GM23338 (cell line): ENCODE measurements around the gene DCANP1. TPM values are rescaled to one million over a fixed set of nuclear protein-coding genes. Genes with fewer than 3 reads are reported as not detected.

Experiments used
- ATAC-seq: fragments of 200-7000 bp; cut with Tn5 transposase; 3 replicates; pipeline ENCODE4 v1.9.1; 2020
- DNase-seq: peaks from one replicate; pipeline ENCODE4 v3.0.0-alpha.2; 2015; ENCODE audit warnings: low spot score
- H2AFZ ChIP-seq: fragments of 200-600 bp; sonication (generic); 2 replicates; pipeline ENCODE4 v1.8.0; 2016; ENCODE audit warnings: antibody characterized with exemption, mild to moderate bottlenecking, moderate library complexity
- H3F3A ChIP-seq: fragments of 200-600 bp; sonication (generic); replicated peaks from 2 replicates; pipeline ENCODE4 v1.8.0; 2017; ENCODE audit warnings: antibody characterized with exemption, mixed run types, low read depth
- H3K27ac ChIP-seq: fragments of 200-600 bp; sonication (generic); 2 replicates; pipeline ENCODE4 v1.6.1; 2016; ENCODE audit warnings: low read depth
- H3K27me3 ChIP-seq: fragments of 200-600 bp; sonication (generic); 2 replicates; pipeline ENCODE4 v1.8.0; 2016; ENCODE audit warnings: mild to moderate bottlenecking, mixed run types, moderate library complexity; ENCODE audit not compliant: insufficient read depth
- H3K36me3 ChIP-seq: fragments of 200-600 bp; sonication (generic); 2 replicates; pipeline ENCODE4 v1.8.0; 2016; ENCODE audit warnings: mild to moderate bottlenecking; ENCODE audit not compliant: insufficient read depth
- H3K4me1 ChIP-seq: fragments of 200-600 bp; sonication (generic); 2 replicates; pipeline ENCODE4 v1.8.0; 2016; ENCODE audit warnings: mild to moderate bottlenecking, moderate library complexity; ENCODE audit not compliant: insufficient read depth
- H3K4me2 ChIP-seq: fragments of 200-600 bp; sonication (generic); 2 replicates; pipeline ENCODE4 v1.7.1; 2017; ENCODE audit warnings: mixed run types
- H3K4me3 ChIP-seq: fragments of 200-600 bp; sonication (generic); 2 replicates; pipeline ENCODE4 v1.6.1; 2016; ENCODE audit warnings: mixed run types
- H3K79me2 ChIP-seq: fragments of 200-600 bp; sonication (generic); replicated peaks from 2 replicates; pipeline ENCODE4 v1.8.0; 2017; ENCODE audit warnings: mild to moderate bottlenecking; ENCODE audit not compliant: insufficient read depth
- H3K9me2 ChIP-seq: fragments of 200-600 bp; sonication (generic); 2 replicates; pipeline ENCODE4 v1.8.0; 2017; ENCODE audit not compliant: insufficient read depth
- H4K20me1 ChIP-seq: fragments of 200-600 bp; sonication (generic); replicated peaks from 2 replicates; pipeline ENCODE4 v1.8.0; 2017; ENCODE audit warnings: mild to moderate bottlenecking; ENCODE audit not compliant: insufficient read depth
- H3K27ac Mint-ChIP-seq: 2 replicates; pipeline ENCODE4 v1.8.0; 2020; ENCODE audit warnings: inconsistent platforms, mild to moderate bottlenecking, moderate library complexity, mixed read lengths
- H3K27me3 Mint-ChIP-seq: 3 replicates; pipeline ENCODE4 v1.8.0; 2022; ENCODE audit warnings: low read depth, mild to moderate bottlenecking, moderate library complexity, mixed read lengths, inconsistent platforms; ENCODE audit not compliant: insufficient read depth, poor library complexity
- H3K36me3 Mint-ChIP-seq: 3 replicates; pipeline ENCODE4 v1.8.0; 2021; ENCODE audit warnings: low read depth, mild to moderate bottlenecking, inconsistent platforms, moderate library complexity, mixed read lengths
- H3K4me1 Mint-ChIP-seq: 3 replicates; pipeline ENCODE4 v1.8.0; 2020; ENCODE audit warnings: mild to moderate bottlenecking, inconsistent platforms, mixed read lengths
- H3K4me3 Mint-ChIP-seq: 3 replicates; pipeline ENCODE4 v1.8.0; 2021; ENCODE audit warnings: moderate library complexity, mild to moderate bottlenecking, inconsistent platforms, mixed read lengths
- H3K9me3 Mint-ChIP-seq: 3 replicates; pipeline ENCODE4 v1.8.0; 2020; ENCODE audit warnings: moderate library complexity, mild to moderate bottlenecking, inconsistent platforms, mixed read lengths
- CREB1 ChIP-seq: fragments of 250-450 bp; sonication (Bioruptor Pico); IDR thresholded peaks from 2 replicates; pipeline ENCODE4 v1.5.0; 2020; ENCODE audit warnings: low read depth, mild to moderate bottlenecking, moderate library complexity
- ETS1 ChIP-seq: IDR thresholded peaks from 2 replicates; pipeline ENCODE4 v1.6.1; 2016; ENCODE audit warnings: antibody characterized with exemption
- EZH2 ChIP-seq: fragments of 200-600 bp; sonication (generic); IDR thresholded peaks from one replicate; pipeline ENCODE4 v1.8.0; 2017; ENCODE audit warnings: antibody characterized with exemption, mild to moderate bottlenecking, low read depth; ENCODE audit not compliant: unreplicated experiment
- REST ChIP-seq: IDR thresholded peaks from one replicate; pipeline ENCODE4 v1.6.1; 2018; ENCODE audit warnings: antibody characterized with exemption; ENCODE audit not compliant: unreplicated experiment
- ZNF331 ChIP-seq: fragments of 250-450 bp; sonication (Bioruptor Pico); IDR thresholded peaks from 2 replicates; pipeline ENCODE4 v1.5.0; 2020; ENCODE audit warnings: low read depth, mild to moderate bottlenecking, moderate library complexity
- polyA plus RNA-seq: library from polyadenylated mRNA; unstranded; fragments of >200 nt; fragmentation: Nextera tagmentation; extraction: Ambion mirVana; gene quantifications from 2 replicates; pipeline ENCODE4 v1.2.1, GENCODE V29; 2016
- total RNA-seq: library from RNA; depleted of rRNA; stranded (reverse); fragments of >200 nt; shearing (Covaris generic); gene quantifications from 2 replicates; pipeline ENCODE4 v1.2.3, GENCODE V29; 2014

DCANP1 gene
- total and polyA plus RNA-seq, 2 experiments from 2014 or later = not detected

DNA sequence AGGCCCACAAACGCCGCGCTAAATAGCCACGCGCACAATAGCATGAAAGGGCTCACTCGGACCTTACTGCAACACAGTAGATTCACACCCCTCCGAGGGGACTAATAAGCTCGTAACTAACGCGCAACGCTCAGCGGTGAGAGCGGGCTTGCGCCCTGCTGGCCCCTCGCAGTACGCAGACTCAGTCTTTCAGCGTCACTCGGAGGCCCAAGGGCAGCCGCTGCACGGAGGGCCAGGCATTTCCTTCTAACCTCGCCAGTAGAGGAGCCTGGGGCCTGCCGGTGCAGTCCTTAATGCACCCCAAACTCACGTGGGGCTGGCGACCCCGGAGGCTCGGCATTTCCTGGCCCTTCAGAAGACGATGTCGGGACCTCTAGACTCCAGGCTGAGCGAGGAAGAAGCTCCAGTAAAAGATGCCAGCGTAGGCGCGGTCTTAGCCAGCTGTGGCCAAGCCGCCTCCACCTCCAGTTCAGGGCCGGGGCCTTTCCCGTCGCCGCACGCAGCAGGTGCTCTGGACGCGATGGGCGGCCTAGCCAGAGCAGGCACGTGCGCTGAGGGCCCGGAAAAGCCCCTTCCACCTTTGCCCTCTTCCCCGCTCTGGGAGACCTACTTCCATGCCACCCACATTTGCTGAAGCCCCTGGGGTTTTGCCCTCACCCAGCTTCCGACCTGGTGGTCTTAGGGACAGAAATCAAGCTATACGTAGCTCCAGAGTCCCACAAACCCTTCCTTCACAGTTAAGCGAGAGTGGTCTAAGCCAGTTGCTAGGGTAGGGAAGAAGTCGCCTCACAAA, 43.3 kb upstream of the DCANP1 start:
- peaks cover 100% of the 10 kb centered on the region for H3K27me3 Mint-ChIP-seq
- Histone ChIP-seq H3K27ac (no peak overlapping the region), H3F3A (peaks cover 13% of the 10 kb centered on the region; the same call in 1 of the 2 replicates), H3K4me3 (peak overlapping the region; percentile 57), H3K79me2 (no peaks in the 10 kb centered on the region), H2AFZ (0 out of 2 replicates have a peak overlapping the region, but pooled peaks have one; percentile 74), H3K4me2 (peak overlapping the region; percentile 85), H4K20me1 (peaks cover 25% of the 10 kb centered on the region), H3K9me2 (peaks cover 4% of the 10 kb centered on the region; the same call in 1 of the 2 replicates), H3K36me3 (no peaks in the 10 kb centered on the region), H3K27me3 (peaks cover 100% of the 10 kb centered on the region), H3K4me1 (peaks cover 46% of the 10 kb centered on the region)
- peak overlapping the region; percentile 71 for H3K4me3 Mint-ChIP-seq
- ATAC-seq (peak; percentile 11), DNase-seq (peak; percentile 60)
- TF ChIP-seq REST (no peak), CREB1 (CRISPR knock-in tag) (no peak), EZH2 (peak; percentile 89), ETS1 (no peak)
- H3K27ac Mint-ChIP-seq = no peak overlapping the region
- peaks cover 37% of the 10 kb centered on the region for H3K4me1 Mint-ChIP-seq
- H3K9me3 Mint-ChIP-seq = peaks cover 5% of the 10 kb centered on the region; the same call in 2 of the 3 replicates
- no peaks in the 10 kb centered on the region for H3K36me3 Mint-ChIP-seq

GRCh38 chr5:135489466-135490244, 42.5 kb upstream of the DCANP1 start:
- H3K27ac ChIP-seq = no peak overlapping the region

More at GRCh38 chr5:135489466-135490244, 42.5 kb upstream of the DCANP1 start:
- H3K4me3 Mint-ChIP-seq = peak overlapping the region; percentile 71
- Histone ChIP-seq H3F3A (peaks cover 13% of the 10 kb centered on the region; the same call in 1 of the 2 replicates), H3K4me1 (peaks cover 52% of the 10 kb centered on the region), H3K4me2 (peak overlapping the region; percentile 85), H3K9me2 (no peaks in the 10 kb centered on the region), H3K4me3 (peak overlapping the region; percentile 57), H3K79me2 (no peaks in the 10 kb centered on the region), H2AFZ (0 out of 2 replicates have a peak overlapping the region, but pooled peaks have one; percentile 74), H3K27me3 (peaks cover 100% of the 10 kb centered on the region), H3K36me3 (no peaks in the 10 kb centered on the region), H4K20me1 (peaks cover 30% of the 10 kb centered on the region)
- H3K9me3 Mint-ChIP-seq = peaks cover 5% of the 10 kb centered on the region; the same call in 2 of the 3 replicates
- DNase-seq (peak; percentile 62), ATAC-seq (peak; percentile 22)
- H3K27ac Mint-ChIP-seq = no peak overlapping the region
- H3K4me1 Mint-ChIP-seq = peaks cover 41% of the 10 kb centered on the region
- H3K36me3 Mint-ChIP-seq = no peaks in the 10 kb centered on the region
- H3K27me3 Mint-ChIP-seq = peaks cover 99% of the 10 kb centered on the region
- TF ChIP-seq EZH2 = peak; percentile 84
- no peak for TF ChIP-seq ZNF331 (CRISPR knock-in tag)
